T-cell (primary cell): ENCODE measurements around the gene RIMKLB. TPM values are rescaled to one million over a fixed set of nuclear protein-coding genes. Genes with fewer than 3 reads are reported as not detected.

Experiments
- ATAC-seq, 4 experiments: fragments of 200-7000 bp in 3 of 4; fragments of 150-1000 bp in 1 of 4; cut with Tn5 transposase; replicated peaks in 1 of 4; 1 replicate in 3 of 4; 2 replicates in 1 of 4; pipeline ENCODE4 v1.10.0; 2021; ENCODE audit warnings: moderate library complexity in 3 of 4, mild to moderate bottlenecking in 2 of 4, moderate number of reproducible peaks in 1 of 4
- CTCF ChIA-PET, 2 donors: fragments of 300-600 bp; sonication (Branson Sonifier 250); formaldehyde crosslinking; loops; one replicate each; lab custom pipeline; 2022; ENCODE audit warnings: antibody characterized with exemption in 2 of 2; lab: Charles Lee
- POLR2A ChIA-PET, 2 donors: fragments of 300-600 bp; sonication (Branson Sonifier 250); formaldehyde crosslinking; loops; one replicate each; lab custom pipeline; 2022; ENCODE audit warnings: antibody characterized with exemption in 2 of 2; lab: Charles Lee
- DNase-seq, 35 experiments: peaks; one replicate each; pipeline versions ENCODE4 v3.0.0 to v3.0.0-alpha.2; 2013 to 2023
- H3K27ac ChIP-seq: one replicate; pipeline ENCODE4 v1.5.1; 2013; ENCODE audit warnings: low read length
- H3K27me3 ChIP-seq, 2 experiments: replicated peaks in 1 of 2; 1 replicate in 1 of 2; 2 replicates in 1 of 2; pipeline versions ENCODE4 v1.6.1 to v1.7.0; 2013; ENCODE audit warnings: low read length in 1 of 2, mixed read lengths in 1 of 2; ENCODE audit not compliant: control insufficient read depth in 2 of 2, insufficient read depth in 2 of 2; ENCODE audit errors: extremely low read depth in 1 of 2
- H3K36me3 ChIP-seq, 2 donors: 1 replicate in 1 of 2; 2 replicates in 1 of 2; pipeline versions ENCODE4 v1.6.1 to v1.7.0; 2013; ENCODE audit warnings: low read length in 1 of 2; ENCODE audit not compliant: control insufficient read depth in 2 of 2, insufficient read depth in 1 of 2; ENCODE audit errors: extremely low read depth in 1 of 2
- H3K4me1 ChIP-seq, 2 experiments: 1 replicate in 1 of 2; 2 replicates in 1 of 2; pipeline versions ENCODE4 v1.6.1 to v1.7.0; 2013; ENCODE audit warnings: low read length in 2 of 2, mixed read lengths in 1 of 2; ENCODE audit not compliant: insufficient read depth in 2 of 2, control insufficient read depth in 1 of 2; ENCODE audit errors: extremely low read depth in 1 of 2
- H3K4me3 ChIP-seq, 2 donors: 1 replicate in 1 of 2; 2 replicates in 1 of 2; pipeline versions ENCODE4 v1.5.1 to v1.7.0; 2013; ENCODE audit warnings: mild to moderate bottlenecking in 2 of 2, low read length in 1 of 2, moderate library complexity in 1 of 2; ENCODE audit not compliant: control insufficient read depth in 1 of 2; ENCODE audit errors: extremely low read depth in 1 of 2
- H3K9me3 ChIP-seq: 2 replicates; pipeline ENCODE4 v1.7.0; 2013
- H3K27ac Mint-ChIP-seq, 2 donors: one replicate each; pipeline ENCODE4 v1.8.0; 2020 to 2021; ENCODE audit warnings: mild to moderate bottlenecking in 2 of 2, mixed read lengths in 2 of 2
- H3K27me3 Mint-ChIP-seq, 2 donors: one replicate each; pipeline ENCODE4 v1.8.0; 2021 to 2022; ENCODE audit warnings: mixed read lengths in 2 of 2
- H3K36me3 Mint-ChIP-seq: one replicate; pipeline ENCODE4 v1.8.0; 2021; ENCODE audit warnings: mixed read lengths
- H3K4me1 Mint-ChIP-seq, 3 donors: one replicate each; pipeline ENCODE4 v1.8.0; 2020 to 2022; ENCODE audit warnings: mixed read lengths in 3 of 3, mild to moderate bottlenecking in 1 of 3
- H3K4me3 Mint-ChIP-seq, 3 donors: one replicate each; pipeline ENCODE4 v1.8.0; 2020 to 2022; ENCODE audit warnings: mild to moderate bottlenecking in 3 of 3, mixed read lengths in 3 of 3, moderate library complexity in 3 of 3
- H3K9me3 Mint-ChIP-seq, 3 donors: one replicate each; pipeline ENCODE4 v1.8.0; 2020 to 2022; ENCODE audit warnings: mixed read lengths in 3 of 3
- WGBS: methylation state at CpG from one replicate; pipeline ENCODE4 v1.1.5; 2013; ENCODE audit warnings: missing lambda C conversion rate; ENCODE audit not compliant: insufficient coverage; 5-methylcytosine and 5-hydroxymethylcytosine counted together
- total RNA-seq, 35 experiments: library from RNA in 6 of 35; stranded (reverse) in 6 of 35; fragments of 120-200 nt in 1 of 35; gene quantifications; one replicate each; pipeline versions ENCODE4 v1.2.1 to v1.2.4 and lab custom pipeline; 2013 to 2026

Gene RIMKLB
- total RNA-seq, 5 donors from 2014 or later (not counting 1 experiment from before 2014, with no cell fraction given): 14.3 to 28.0 (median 23.0) TPM

GRCh38 chr12:8662593-8662992 lies 35.2 kb upstream of the RIMKLB start, which contains the start of gene MFAP5:
Gene MFAP5, minus strand, starts transcription at chr12:8662826. Its CDS starts 722 bp downstream, at chr12:8662104.
- H3K27me3 ChIP-seq: no peaks in the 10 kb centered on the region

GRCh38 chr12:8664228-8664913 lies 33.4 kb upstream of the RIMKLB start:
- H3K27ac ChIP-seq: no peak overlapping the region
- H3K27ac Mint-ChIP-seq: no peak overlapping the region
- no peaks in the 10 kb centered on the region for H3K36me3 ChIP-seq
- H3K4me1 Mint-ChIP-seq: no peaks in the 10 kb centered on the region
- POLR2A ChIA-PET: no interaction called here
- no peak overlapping the region for H3K4me3 ChIP-seq
- 79% methylated on average over 4 of the region's 5 CpGs for WGBS
- peaks cover 5 to 8% of the 10 kb centered on the region in 2 donors for H3K27me3 Mint-ChIP-seq
- no peaks in the 10 kb centered on the region for H3K9me3 ChIP-seq
- H3K9me3 Mint-ChIP-seq: no peaks in the 10 kb centered on the region
- H3K36me3 Mint-ChIP-seq: no peaks in the 10 kb centered on the region
- ATAC-seq (no peak), DNase-seq (no peak)
- no peak overlapping the region for H3K4me3 Mint-ChIP-seq
- no peaks in the 10 kb centered on the region for H3K4me1 ChIP-seq
- CTCF ChIA-PET: interaction anchor here in 1 of 2 donors (0.7 kb wide), 1 partner anchor 385 kb away, joined by 3 read pairs; no protein-coding TSS in a partner anchor
- H3K27me3 ChIP-seq: peaks cover 0 to 2% of the 10 kb centered on the region in 2 experiments

More at GRCh38 chr12:8662593-8662992, 35.2 kb upstream of the RIMKLB start, which contains the start of gene MFAP5:
- no peaks in the 10 kb centered on the region for H3K4me1 Mint-ChIP-seq
- H3K27me3 Mint-ChIP-seq: peaks cover 5 to 8% of the 10 kb centered on the region in 2 donors
- Histone ChIP-seq H3K36me3 (no peaks in the 10 kb centered on the region), H3K27ac (no peak within 1 kb of the TSS), H3K4me3 (no peak within 1 kb of the TSS), H3K9me3 (no peaks in the 10 kb centered on the region), H3K4me1 (no peaks in the 10 kb centered on the region)
- no peak within 1 kb of the TSS for H3K4me3 Mint-ChIP-seq
- DNase-seq (no peak), ATAC-seq (no peak)
- WGBS: 94% methylated on average over 4 of the region's 6 CpGs
- POLR2A ChIA-PET: no interaction called here
- H3K36me3 Mint-ChIP-seq: no peaks in the 10 kb centered on the region
- H3K9me3 Mint-ChIP-seq: no peaks in the 10 kb centered on the region
- CTCF ChIA-PET: interaction anchor here in 1 of 2 donors (1.1 kb wide), 1 partner anchor 387 kb away, joined by 4 read pairs; no protein-coding TSS in a partner anchor
- H3K27ac Mint-ChIP-seq: no peak within 1 kb of the TSS

- POLR2A ChIA-PET: no interaction called here
- H3K27ac Mint-ChIP-seq: no peak overlapping the region
- H3K4me1 Mint-ChIP-seq: no peaks in the 10 kb centered on the region
- H3K36me3 ChIP-seq: no peaks in the 10 kb centered on the region
- no peaks in the 10 kb centered on the region for H3K9me3 ChIP-seq
- no peaks in the 10 kb centered on the region for H3K36me3 Mint-ChIP-seq
- CTCF ChIA-PET: no interaction called here
- no peak overlapping the region for H3K4me3 Mint-ChIP-seq
- no peak overlapping the region for H3K4me3 ChIP-seq
- H3K4me1 ChIP-seq: no peaks in the 10 kb centered on the region
- DNase-seq (no peak), ATAC-seq (no peak)
- H3K27ac ChIP-seq: no peak overlapping the region
- WGBS: no CpG with 5 or more reads among the region's 4 CpGs
- peaks cover 5 to 10% of the 10 kb centered on the region in 2 donors for H3K27me3 Mint-ChIP-seq
- H3K9me3 Mint-ChIP-seq: no peaks in the 10 kb centered on the region
- H3K27me3 ChIP-seq: peaks cover 0 to 2% of the 10 kb centered on the region in 2 experiments
Observed at GRCh38 chr12:8665759-8666158, 32.0 kb upstream of the RIMKLB start.

- Histone ChIP-seq H3K36me3 (no peaks in the 10 kb centered on the region), H3K4me3 (no peak overlapping the region), H3K9me3 (no peaks in the 10 kb centered on the region), H3K27ac (no peak overlapping the region), H3K27me3 (peaks cover 0 to 2% of the 10 kb centered on the region in 2 experiments), H3K4me1 (no peaks in the 10 kb centered on the region)
- H3K4me1 Mint-ChIP-seq: no peaks in the 10 kb centered on the region
- ChIA-PET CTCF (interaction anchor here in 1 of 2 donors (0.6 kb wide), 1 partner anchor 80 kb away, joined by 4 read pairs; no protein-coding TSS in a partner anchor), POLR2A (no interaction called here)
- no peaks in the 10 kb centered on the region for H3K9me3 Mint-ChIP-seq
- no peak overlapping the region for H3K27ac Mint-ChIP-seq
- no peaks in the 10 kb centered on the region for H3K36me3 Mint-ChIP-seq
- WGBS: 0% methylated on average over 1 of the region's 2 CpGs
- H3K27me3 Mint-ChIP-seq: peaks cover 5 to 12% of the 10 kb centered on the region in 2 donors
- DNase-seq (no peak), ATAC-seq (no peak)
- H3K4me3 Mint-ChIP-seq: no peak overlapping the region
Observed at GRCh38 chr12:8667270-8667669, 30.5 kb upstream of the RIMKLB start.

GRCh38 chr12:8668441-8668840 lies 29.4 kb upstream of the RIMKLB start:
- Histone ChIP-seq H3K27ac (no peak overlapping the region), H3K36me3 (no peaks in the 10 kb centered on the region), H3K9me3 (no peaks in the 10 kb centered on the region), H3K27me3 (peaks cover 0 to 2% of the 10 kb centered on the region in 2 experiments), H3K4me1 (no peaks in the 10 kb centered on the region), H3K4me3 (no peak overlapping the region)
- ATAC-seq: no peak
- Mint-ChIP-seq H3K27ac (no peak overlapping the region), H3K4me3 (no peak overlapping the region), H3K36me3 (no peaks in the 10 kb centered on the region), H3K9me3 (no peaks in the 10 kb centered on the region), H3K4me1 (no peaks in the 10 kb centered on the region), H3K27me3 (peaks cover 5 to 12% of the 10 kb centered on the region in 2 donors)
- CTCF ChIA-PET: interaction anchor here (0.6 to 0.8 kb wide), 2 partner anchors 10 kb away, joined by 3 read pairs; no protein-coding TSS in a partner anchor
- POLR2A ChIA-PET: no interaction called here
- DNase-seq: no peak
- 60% methylated on average over 1 of the region's 2 CpGs for WGBS

GRCh38 chr12:8672381-8672780 lies 25.4 kb upstream of the RIMKLB start:
- no peak overlapping the region for H3K4me3 Mint-ChIP-seq
- peaks cover 0 to 4% of the 10 kb centered on the region in 2 donors for H3K27me3 Mint-ChIP-seq
- Histone ChIP-seq H3K36me3 (no peaks in the 10 kb centered on the region), H3K4me1 (no peaks in the 10 kb centered on the region), H3K4me3 (no peak overlapping the region), H3K27ac (no peak overlapping the region), H3K27me3 (peaks cover 0 to 2% of the 10 kb centered on the region in 2 experiments), H3K9me3 (no peaks in the 10 kb centered on the region)
- 100% methylated on average over 1 of the region's 5 CpGs for WGBS
- no peaks in the 10 kb centered on the region for H3K9me3 Mint-ChIP-seq
- DNase-seq (no peak), ATAC-seq (no peak)
- H3K36me3 Mint-ChIP-seq: no peaks in the 10 kb centered on the region
- H3K27ac Mint-ChIP-seq: no peak overlapping the region
- H3K4me1 Mint-ChIP-seq: peaks cover 6 to 11% (median 10%) of the 10 kb centered on the region in 3 donors
- POLR2A ChIA-PET: no interaction called here
- CTCF ChIA-PET: no interaction called here
